ENCODE data around the gene CASP8AP2.

DNA sequence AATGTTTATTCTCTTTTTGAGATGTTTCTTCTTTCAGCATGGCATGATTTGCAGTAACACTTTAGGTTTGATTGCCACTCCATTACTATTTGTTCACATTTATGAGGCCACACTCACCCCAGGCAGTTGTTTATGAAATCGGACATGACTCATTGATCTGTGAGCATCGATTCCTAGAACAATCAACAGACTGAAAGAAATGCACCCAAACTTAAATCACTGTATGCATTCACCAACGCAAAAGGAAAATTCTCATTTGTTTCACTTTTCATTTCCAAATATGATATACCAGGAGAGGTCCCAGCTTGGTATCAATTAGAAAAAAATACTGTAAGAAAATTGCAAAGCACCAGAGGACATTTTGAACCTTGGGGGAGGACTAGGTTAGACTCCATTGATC lies 59.2 kb downstream of the CASP8AP2 start:
- TF ChIP-seq, protein P1, sequence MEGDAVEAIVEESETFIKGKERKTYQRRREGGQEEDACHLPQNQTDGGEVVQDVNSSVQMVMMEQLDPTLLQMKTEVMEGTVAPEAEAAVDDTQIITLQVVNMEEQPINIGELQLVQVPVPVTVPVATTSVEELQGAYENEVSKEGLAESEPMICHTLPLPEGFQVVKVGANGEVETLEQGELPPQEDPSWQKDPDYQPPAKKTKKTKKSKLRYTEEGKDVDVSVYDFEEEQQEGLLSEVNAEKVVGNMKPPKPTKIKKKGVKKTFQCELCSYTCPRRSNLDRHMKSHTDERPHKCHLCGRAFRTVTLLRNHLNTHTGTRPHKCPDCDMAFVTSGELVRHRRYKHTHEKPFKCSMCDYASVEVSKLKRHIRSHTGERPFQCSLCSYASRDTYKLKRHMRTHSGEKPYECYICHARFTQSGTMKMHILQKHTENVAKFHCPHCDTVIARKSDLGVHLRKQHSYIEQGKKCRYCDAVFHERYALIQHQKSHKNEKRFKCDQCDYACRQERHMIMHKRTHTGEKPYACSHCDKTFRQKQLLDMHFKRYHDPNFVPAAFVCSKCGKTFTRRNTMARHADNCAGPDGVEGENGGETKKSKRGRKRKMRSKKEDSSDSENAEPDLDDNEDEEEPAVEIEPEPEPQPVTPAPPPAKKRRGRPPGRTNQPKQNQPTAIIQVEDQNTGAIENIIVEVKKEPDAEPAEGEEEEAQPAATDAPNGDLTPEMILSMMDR (IDR thresholded peaks at IDR 0.05): no peak
- TF ChIP-seq POLR2A (IDR thresholded peaks at IDR 0.05) (no peak), POLR2AphosphoS5 (IDR thresholded peaks at IDR 0.05) (no peak)
